ENCODE results near the gene MCM6.

DNA sequence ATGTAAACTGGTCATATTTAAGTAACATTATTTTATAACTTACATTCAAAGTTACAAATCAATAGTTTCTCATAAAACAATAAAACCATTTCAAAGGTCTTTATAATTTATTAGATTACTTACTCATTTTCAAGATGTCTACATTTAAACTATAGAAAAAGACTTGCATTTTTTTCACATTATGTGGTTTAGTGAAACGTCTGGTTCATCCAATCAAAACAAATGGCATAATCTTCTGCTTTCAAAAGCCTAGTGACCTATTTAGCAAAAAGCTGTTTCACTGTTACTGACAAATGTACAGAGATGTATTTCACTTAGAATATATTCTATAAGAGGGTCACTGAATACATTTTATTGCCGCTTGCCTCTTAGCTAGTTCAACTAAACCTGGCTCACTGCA is 49.3 kb upstream of the MCM6 start:
- TF ChIP-seq, protein P1, sequence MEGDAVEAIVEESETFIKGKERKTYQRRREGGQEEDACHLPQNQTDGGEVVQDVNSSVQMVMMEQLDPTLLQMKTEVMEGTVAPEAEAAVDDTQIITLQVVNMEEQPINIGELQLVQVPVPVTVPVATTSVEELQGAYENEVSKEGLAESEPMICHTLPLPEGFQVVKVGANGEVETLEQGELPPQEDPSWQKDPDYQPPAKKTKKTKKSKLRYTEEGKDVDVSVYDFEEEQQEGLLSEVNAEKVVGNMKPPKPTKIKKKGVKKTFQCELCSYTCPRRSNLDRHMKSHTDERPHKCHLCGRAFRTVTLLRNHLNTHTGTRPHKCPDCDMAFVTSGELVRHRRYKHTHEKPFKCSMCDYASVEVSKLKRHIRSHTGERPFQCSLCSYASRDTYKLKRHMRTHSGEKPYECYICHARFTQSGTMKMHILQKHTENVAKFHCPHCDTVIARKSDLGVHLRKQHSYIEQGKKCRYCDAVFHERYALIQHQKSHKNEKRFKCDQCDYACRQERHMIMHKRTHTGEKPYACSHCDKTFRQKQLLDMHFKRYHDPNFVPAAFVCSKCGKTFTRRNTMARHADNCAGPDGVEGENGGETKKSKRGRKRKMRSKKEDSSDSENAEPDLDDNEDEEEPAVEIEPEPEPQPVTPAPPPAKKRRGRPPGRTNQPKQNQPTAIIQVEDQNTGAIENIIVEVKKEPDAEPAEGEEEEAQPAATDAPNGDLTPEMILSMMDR (IDR thresholded peaks at IDR 0.05; ENCODE audit: insufficient read depth, low read length, poor library complexity, severe bottlenecking) = no peak
- TF ChIP-seq EZH2phosphoT487 (conservative IDR thresholded peaks at IDR 0.05; ENCODE audit: low read length) = no peak

Measured in SU-DHL-6 (cell line).